Thyroid gland (tissue), 4 donors: ENCODE measurements around the gene TSPO2. TPM values are rescaled to one million over a fixed set of nuclear protein-coding genes. Genes with fewer than 3 reads are reported as not detected.

Source experiments
- DNase-seq, 2 donors: peaks; one replicate each; pipeline ENCODE4 v3.0.0-alpha.2; 2019
- H3K27ac ChIP-seq, 3 donors: fragments of 200-600 bp; sonication (generic); 1 replicate in 2 of 3; 2 replicates in 1 of 3; pipeline ENCODE4 v1.5.1; 2016 to 2019; ENCODE audit warnings: mild to moderate bottlenecking in 1 of 3, moderate library complexity in 1 of 3
- H3K27me3 ChIP-seq: fragments of 200-600 bp; sonication (generic); one replicate; pipeline ENCODE4 v1.5.1; 2019
- H3K36me3 ChIP-seq, 2 donors: fragments of 200-600 bp; sonication (generic); one replicate each; pipeline ENCODE4 v1.5.1; 2016 to 2019
- H3K4me1 ChIP-seq, 2 donors: fragments of 200-600 bp; sonication (generic); one replicate each; pipeline ENCODE4 v1.5.1; 2017 to 2019
- H3K4me3 ChIP-seq, 3 donors: fragments of 200-600 bp; sonication (generic); replicated peaks in 1 of 3; 1 replicate in 2 of 3; 2 replicates in 1 of 3; pipeline ENCODE4 v1.5.1; 2016; ENCODE audit warnings: mild to moderate bottlenecking in 1 of 3
- H3K9me3 ChIP-seq: fragments of 200-600 bp; sonication (generic); one replicate; pipeline ENCODE4 v1.5.1; 2017
- POLR2A ChIP-seq, 2 donors: fragments of 450-650 bp; IDR thresholded peaks; one replicate each; pipeline ENCODE4 v1.6.1; 2017; ENCODE audit warnings: antibody characterized with exemption in 2 of 2, mild to moderate bottlenecking in 2 of 2, moderate library complexity in 1 of 2
- WGBS, 2 donors: methylation state at CpG; one replicate each; pipeline ENCODE4 v1.1.5; 2017; 5-methylcytosine and 5-hydroxymethylcytosine counted together
- intact Hi-C: fragments of 100-400 bp; cut with DNase I; formaldehyde crosslinking; loops from one replicate; pipeline ENCODE4 v1.15.1; 2023
- total RNA-seq, 4 donors: library from RNA; depleted of rRNA; stranded (reverse); fragments of >200 nt; gene quantifications; one replicate each; pipeline ENCODE4 v1.2.3, GENCODE V29; 2016
- TF ChIP-seq, protein P1 (sequence below), 6 experiments: fragments of 200-600 bp in 3 of 6; fragments of 450-650 bp in 3 of 6; sonication (generic) in 3 of 6; IDR thresholded peaks; one replicate each; pipeline ENCODE4 v1.5.1; 2016 to 2019; ENCODE audit warnings: antibody characterized with exemption in 6 of 6, mild to moderate bottlenecking in 2 of 6, inconsistent platforms in 1 of 6, moderate library complexity in 1 of 6

TSPO2 gene
- total RNA-seq, 4 donors from 2014 or later, result not detected

GRCh38 chr6:41062056-41062455, 19.8 kb downstream of the TSPO2 start:
- Histone ChIP-seq H3K9me3 (no peaks in the 10 kb centered on the region), H3K36me3 (no peaks in the 10 kb centered on the region), H3K27ac (no peak overlapping the region), H3K4me3 (no peak overlapping the region), H3K4me1 (peaks cover 16 to 25% of the 10 kb centered on the region in 2 donors), H3K27me3 (no peaks in the 10 kb centered on the region)
- WGBS, 2 donors, result 91 to 93% methylated on average over 1 of the region's 1 CpG
- intact Hi-C loops, result loop anchor here (10.0 kb wide), 1 partner anchor 57 kb away; no protein-coding TSS in a partner anchor
- DNase-seq, result no peak
- TF ChIP-seq, protein P1, sequence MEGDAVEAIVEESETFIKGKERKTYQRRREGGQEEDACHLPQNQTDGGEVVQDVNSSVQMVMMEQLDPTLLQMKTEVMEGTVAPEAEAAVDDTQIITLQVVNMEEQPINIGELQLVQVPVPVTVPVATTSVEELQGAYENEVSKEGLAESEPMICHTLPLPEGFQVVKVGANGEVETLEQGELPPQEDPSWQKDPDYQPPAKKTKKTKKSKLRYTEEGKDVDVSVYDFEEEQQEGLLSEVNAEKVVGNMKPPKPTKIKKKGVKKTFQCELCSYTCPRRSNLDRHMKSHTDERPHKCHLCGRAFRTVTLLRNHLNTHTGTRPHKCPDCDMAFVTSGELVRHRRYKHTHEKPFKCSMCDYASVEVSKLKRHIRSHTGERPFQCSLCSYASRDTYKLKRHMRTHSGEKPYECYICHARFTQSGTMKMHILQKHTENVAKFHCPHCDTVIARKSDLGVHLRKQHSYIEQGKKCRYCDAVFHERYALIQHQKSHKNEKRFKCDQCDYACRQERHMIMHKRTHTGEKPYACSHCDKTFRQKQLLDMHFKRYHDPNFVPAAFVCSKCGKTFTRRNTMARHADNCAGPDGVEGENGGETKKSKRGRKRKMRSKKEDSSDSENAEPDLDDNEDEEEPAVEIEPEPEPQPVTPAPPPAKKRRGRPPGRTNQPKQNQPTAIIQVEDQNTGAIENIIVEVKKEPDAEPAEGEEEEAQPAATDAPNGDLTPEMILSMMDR (IDR thresholded peaks at IDR 0.05), result no peak
- no peak for TF ChIP-seq POLR2A (IDR thresholded peaks at IDR 0.05)

GRCh38 chr6:41063884-41064285, 21.6 kb downstream of the TSPO2 start:
- H3K36me3 ChIP-seq, result no peaks in the 10 kb centered on the region
- intact Hi-C loops, result loop anchor here (10.0 kb wide), 1 partner anchor 59 kb away; no protein-coding TSS in a partner anchor
- no peak for TF ChIP-seq POLR2A (IDR thresholded peaks at IDR 0.05)
- TF ChIP-seq, protein P1 (IDR thresholded peaks at IDR 0.05), result no peak
- H3K4me1 ChIP-seq, result peaks cover 16 to 25% of the 10 kb centered on the region in 2 donors
- WGBS, 2 donors, result 61 to 68% methylated on average over 2 of the region's 2 CpGs
- no peaks in the 10 kb centered on the region for H3K9me3 ChIP-seq
- H3K27ac ChIP-seq, result peak overlapping the region; percentile 5 to 32 (median 20)
- H3K27me3 ChIP-seq, result no peaks in the 10 kb centered on the region
- H3K4me3 ChIP-seq, result no peak overlapping the region
- peak in 1 of 2 donors; percentile 16 for DNase-seq

DNA sequence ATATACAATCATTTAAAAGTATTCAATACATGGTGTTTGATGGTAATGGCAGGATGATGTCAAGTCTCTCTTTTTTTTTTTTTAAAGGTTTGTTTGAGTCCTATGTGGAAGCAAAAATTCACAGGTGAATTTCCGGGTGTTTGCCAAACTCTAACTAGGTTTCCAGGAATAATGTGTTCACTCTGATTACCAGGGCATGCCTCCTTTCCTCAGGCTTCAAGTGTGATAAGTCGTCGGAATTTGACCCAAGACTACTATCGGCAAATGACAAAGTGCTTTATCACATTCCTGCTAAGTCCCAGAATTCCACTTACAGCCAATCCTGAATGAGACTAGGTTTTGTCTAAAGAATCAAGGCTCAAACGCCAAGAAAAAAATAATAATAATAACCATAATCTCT, 22.6 kb downstream of the TSPO2 start:
- Histone ChIP-seq H3K9me3 (no peaks in the 10 kb centered on the region), H3K36me3 (no peaks in the 10 kb centered on the region), H3K27ac (peak overlapping the region in 1 of 3 donors; percentile 32), H3K27me3 (no peaks in the 10 kb centered on the region), H3K4me3 (no peak overlapping the region), H3K4me1 (peaks cover 16 to 25% of the 10 kb centered on the region in 2 donors)
- no peak for DNase-seq
- WGBS, 2 donors, result 87 to 88% methylated on average over 5 of the region's 5 CpGs
- TF ChIP-seq, protein P1 (IDR thresholded peaks at IDR 0.05), result no peak
- TF ChIP-seq POLR2A (IDR thresholded peaks at IDR 0.05), result no peak
- intact Hi-C loops, result loop anchor here (10.0 kb wide), 1 partner anchor 60 kb away; no protein-coding TSS in a partner anchor

DNA sequence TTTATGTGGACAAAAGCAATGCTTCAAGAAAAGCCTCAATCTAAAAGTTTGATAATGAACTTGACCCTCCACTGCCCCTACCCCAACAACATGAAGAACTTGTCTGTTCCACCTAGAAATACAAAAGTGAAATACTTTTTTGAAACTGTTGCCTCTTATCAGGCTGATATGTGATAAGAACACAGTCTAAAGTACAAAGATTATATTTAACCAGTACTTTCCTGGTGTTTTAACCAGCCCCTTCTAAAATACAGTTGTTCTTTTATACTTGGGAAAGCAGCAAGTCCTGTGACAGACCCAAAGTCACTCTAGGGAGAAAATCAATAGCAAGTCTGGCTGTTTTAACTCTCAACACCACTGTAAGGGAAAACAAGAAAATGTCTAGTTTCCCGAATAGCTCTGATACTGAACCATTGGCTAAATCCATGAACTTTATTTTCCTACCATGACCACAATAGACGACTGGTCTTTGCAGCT, 23.3 kb downstream of the TSPO2 start:
- H3K4me3 ChIP-seq, result no peak overlapping the region
- intact Hi-C loops, result loop anchor here (10.0 kb wide), 1 partner anchor 61 kb away; no protein-coding TSS in a partner anchor
- 95 to 100% methylated on average over 2 of the region's 2 CpGs for WGBS, 2 donors
- H3K9me3 ChIP-seq, result no peaks in the 10 kb centered on the region
- H3K27ac ChIP-seq, result no peak overlapping the region
- no peaks in the 10 kb centered on the region for H3K27me3 ChIP-seq
- DNase-seq, result no peak
- peaks cover 11 to 20% of the 10 kb centered on the region in 2 donors for H3K4me1 ChIP-seq
- no peaks in the 10 kb centered on the region for H3K36me3 ChIP-seq
- no peak for TF ChIP-seq POLR2A (IDR thresholded peaks at IDR 0.05)
- TF ChIP-seq, protein P1 (IDR thresholded peaks at IDR 0.05), result no peak

DNA sequence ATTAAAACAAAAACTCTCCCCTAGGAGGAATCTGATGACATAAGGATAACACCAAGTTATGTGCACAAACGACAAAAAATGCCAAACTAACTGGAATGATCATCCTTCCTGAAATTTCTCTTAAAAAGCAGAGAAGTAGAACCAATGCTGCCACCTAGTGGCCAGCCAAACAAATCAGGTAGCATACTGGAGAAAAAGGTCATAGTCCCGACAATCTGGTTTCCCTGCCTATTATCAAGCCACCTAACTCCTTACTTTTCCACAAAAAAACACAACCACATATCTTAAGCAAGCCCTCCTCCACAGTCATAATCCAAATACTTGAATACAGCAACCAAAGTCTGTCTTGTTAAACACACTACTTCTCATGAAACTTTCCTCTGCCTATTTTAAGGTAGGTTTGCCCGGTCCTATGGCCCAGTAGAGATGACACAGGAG, 24.6 kb downstream of the TSPO2 start:
- intact Hi-C loops, result loop anchor here (10.0 kb wide), 1 partner anchor 62 kb away; no protein-coding TSS in a partner anchor
- 30 to 32% methylated on average over 3 of the region's 3 CpGs for WGBS, 2 donors
- H3K27me3 ChIP-seq, result no peaks in the 10 kb centered on the region
- no peak for TF ChIP-seq POLR2A (IDR thresholded peaks at IDR 0.05)
- TF ChIP-seq, protein P1 (IDR thresholded peaks at IDR 0.05), result peak; percentile 50 to 94 (median 80)
- H3K4me1 ChIP-seq, result peaks cover 7 to 15% of the 10 kb centered on the region in 2 donors
- no peaks in the 10 kb centered on the region for H3K36me3 ChIP-seq
- DNase-seq, result peak; percentile 85 to 89
- H3K9me3 ChIP-seq, result no peaks in the 10 kb centered on the region
- H3K4me3 ChIP-seq, result no peak overlapping the region
- H3K27ac ChIP-seq, result peak overlapping the region in 2 of 3 donors; percentile 13 to 42
